ENCODE measurements around the gene LRP1B.

GRCh38 chr2:140895378-140895777 lies 1235.4 kb downstream of the LRP1B start:
- TF ChIP-seq CTCF (IDR thresholded peaks at IDR 0.05; ENCODE audit: low read depth, low read length, poor library complexity, severe bottlenecking) (no peak), EZH2phosphoT487 (IDR thresholded peaks at IDR 0.05; ENCODE audit: borderline replicate concordance, low read length) (no peak)
